HepG2 (cell line): ENCODE data around the gene ANAPC1. TPM values are rescaled to one million over a fixed set of nuclear protein-coding genes. Genes with fewer than 3 reads are reported as not detected.

Experiments used
- AHR ChIP-seq: IDR thresholded peaks from 2 replicates; pipeline ENCODE4 v1.6.1; 2018; ENCODE audit warnings: missing genetic modification reagents, missing compliant biosample characterization
- ARNTL ChIP-seq: sonication (generic); formaldehyde crosslinking; IDR thresholded peaks from 2 replicates; pipeline ENCODE4 v1.4.0; 2020; ENCODE audit warnings: mild to moderate bottlenecking, missing genetic modification reagents
- ELF3 ChIP-seq: IDR thresholded peaks from 2 replicates; pipeline ENCODE4 v1.6.1; 2016; ENCODE audit warnings: missing genetic modification reagents, missing compliant biosample characterization
- FOXA1 ChIP-seq, 2 experiments: fragments of 450-650 bp in 1 of 2; sonication (generic) in 1 of 2; formaldehyde crosslinking in 1 of 2; IDR thresholded peaks; 2 replicates each; pipeline versions ENCODE4 v1.4.0 to v1.6.1; 2016 to 2020; ENCODE audit warnings: missing genetic modification reagents in 1 of 2
- MBNL3 ChIP-seq: fragments of 250-450 bp; sonication (Bioruptor Pico); conservative IDR thresholded peaks from 2 replicates; pipeline ENCODE4 v1.8.0; 2022; ENCODE audit warnings: mild to moderate bottlenecking, inconsistent platforms
- NFIC ChIP-seq: IDR thresholded peaks from 2 replicates; pipeline ENCODE4 v1.6.1; 2012; ENCODE audit warnings: mild to moderate bottlenecking, low read length, inconsistent platforms
- NONO ChIP-seq, 2 experiments: fragments of 450-650 bp in 1 of 2; sonication (generic) in 1 of 2; formaldehyde crosslinking in 1 of 2; IDR thresholded peaks in 1 of 2; conservative IDR thresholded peaks in 1 of 2; 2 replicates each; pipeline versions ENCODE4 v1.6.1 to v1.8.0; 2017 to 2022; ENCODE audit warnings: mild to moderate bottlenecking in 1 of 2, missing genetic modification reagents in 1 of 2, moderate library complexity in 1 of 2
- NR2F6 ChIP-seq, 2 experiments: IDR thresholded peaks; 2 replicates each; pipeline ENCODE4 v1.6.1; 2016; ENCODE audit warnings: antibody characterized with exemption in 1 of 2, mild to moderate bottlenecking in 1 of 2
- PHF21A ChIP-seq: sonication (generic); formaldehyde crosslinking; IDR thresholded peaks from 2 replicates; pipeline ENCODE4 v1.5.0; 2020; ENCODE audit warnings: mild to moderate bottlenecking, missing genetic modification reagents
- RBM22 ChIP-seq: fragments of 200-400 bp; formaldehyde crosslinking; optimal IDR thresholded peaks from 2 replicates; pipeline ENCODE3; 2017; ENCODE audit warnings: mild to moderate bottlenecking, low read length, moderate library complexity
- RNF2 ChIP-seq: fragments of 450-650 bp; conservative IDR thresholded peaks from 2 replicates; pipeline ENCODE4 v1.6.1; 2016; ENCODE audit warnings: low read depth
- SSRP1 ChIP-seq: IDR thresholded peaks from 2 replicates; pipeline ENCODE4 v1.6.1; 2016; ENCODE audit warnings: control low read depth
- XRCC5 ChIP-seq: fragments of 200-400 bp; formaldehyde crosslinking; optimal IDR thresholded peaks from 2 replicates; pipeline ENCODE3; 2017; ENCODE audit warnings: mild to moderate bottlenecking, low read length
- ZNF607 ChIP-seq: sonication (generic); formaldehyde crosslinking; IDR thresholded peaks from 2 replicates; pipeline ENCODE4 v1.5.1; 2020; ENCODE audit warnings: missing genetic modification reagents, mild to moderate bottlenecking, borderline replicate concordance
- polyA plus RNA-seq, 8 experiments: library from polyadenylated mRNA; depleted of rRNA in 3 of 8; stranded (reverse) in 7 of 8; unstranded in 1 of 8; fragments of >200 nt; fragmentation: Illumina TruSeq in 4 of 8; extraction: Trizol in 4 of 8; gene quantifications; 2 replicates each; pipeline versions ENCODE4 v1.2.1 to v1.2.3, GENCODE V29; 2011 to 2016; ENCODE audit warnings: low read depth in 4 of 8, missing spikeins in 1 of 8, mixed read lengths in 1 of 8; ENCODE audit not compliant: insufficient read depth in 1 of 8
- total RNA-seq, 5 experiments: library from RNA; depleted of rRNA; stranded (reverse); fragments of >200 nt; fragmentation: Illumina TruSeq; extraction: Trizol; gene quantifications; 2 replicates each; pipeline ENCODE4 v1.2.3, GENCODE V29; 2016; ENCODE audit warnings: low read depth in 1 of 5
- TF ChIP-seq, protein P1 (sequence below): sonication (generic); formaldehyde crosslinking; IDR thresholded peaks from 2 replicates; pipeline ENCODE4 v1.4.0; 2020; ENCODE audit warnings: missing genetic modification reagents, mild to moderate bottlenecking, borderline replicate concordance
- TF ChIP-seq, protein P2 (sequence below): sonication (generic); formaldehyde crosslinking; IDR thresholded peaks from 2 replicates; pipeline ENCODE4 v1.5.0; 2020; ENCODE audit warnings: missing genetic modification reagents, mild to moderate bottlenecking, borderline replicate concordance
- TF ChIP-seq, protein P3 (sequence below): sonication (generic); formaldehyde crosslinking; conservative IDR thresholded peaks from 2 replicates; pipeline ENCODE4 v1.4.0; 2020; ENCODE audit warnings: missing genetic modification reagents
- TF ChIP-seq, protein P4 (sequence below): sonication (generic); formaldehyde crosslinking; IDR thresholded peaks from 2 replicates; pipeline ENCODE4 v1.4.0; 2020; ENCODE audit warnings: missing genetic modification reagents

Gene ANAPC1
- total and polyA plus RNA-seq, 2 of the 13 experiments (the other 11 are each of a cell fraction or from before 2014, with no cell fraction given): 50.0 to 89.7 TPM

DNA sequence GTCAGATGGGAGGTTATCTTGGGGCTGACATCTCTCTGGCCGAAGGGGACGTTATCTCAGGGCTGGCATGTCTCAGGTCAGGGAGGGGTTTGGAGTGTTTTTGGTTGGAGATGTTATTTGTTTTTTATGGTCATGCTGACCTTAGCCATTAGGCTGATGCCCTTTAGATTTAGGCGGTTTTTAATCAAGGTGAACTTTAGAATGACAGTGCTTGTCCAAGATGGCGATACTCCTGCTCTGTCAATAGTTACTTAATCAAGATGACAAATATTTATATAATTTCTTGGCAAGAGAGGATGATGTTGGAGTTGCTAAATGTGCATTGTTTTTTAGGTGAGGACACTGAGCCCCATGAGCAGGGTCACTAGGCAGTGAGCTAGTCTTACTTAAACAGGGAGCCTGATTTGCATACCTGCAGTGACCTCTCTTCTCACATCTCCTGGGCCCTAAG lies 48.9 kb upstream of the ANAPC1 start (continued):
- TF ChIP-seq NONO (IDR thresholded peaks at IDR 0.05) (no peak), NONO (CRISPR knock-in tag; conservative IDR thresholded peaks at IDR 0.05) (0 out of 2 replicates have a peak, but pooled peaks have one; percentile 30), ELF3 (CRISPR knock-in tag) (no peak), XRCC5 (no peak), FOXA1 (IDR thresholded peaks at IDR 0.05) (0 out of 2 replicates have a peak, but pooled peaks have one; percentile 6), FOXA1 (CRISPR knock-in tag; IDR thresholded peaks at IDR 0.05) (no peak), RBM22 (no peak), ARNTL (CRISPR knock-in tag) (no peak), MBNL3 (CRISPR knock-in tag) (no peak), AHR (no peak), PHF21A (no peak; the same call in 1 of the 2 replicates), RNF2 (no peak), ZNF607 (no peak), NR2F6 (IDR thresholded peaks at IDR 0.05) (peak; percentile 70), NR2F6 (CRISPR knock-in tag; IDR thresholded peaks at IDR 0.05) (peak; percentile 35; the same call in 1 of the 2 replicates), SSRP1 (CRISPR knock-in tag) (no peak), NFIC (0 out of 2 replicates have a peak, but pooled peaks have one; percentile 34)
- TF ChIP-seq, protein P1, sequence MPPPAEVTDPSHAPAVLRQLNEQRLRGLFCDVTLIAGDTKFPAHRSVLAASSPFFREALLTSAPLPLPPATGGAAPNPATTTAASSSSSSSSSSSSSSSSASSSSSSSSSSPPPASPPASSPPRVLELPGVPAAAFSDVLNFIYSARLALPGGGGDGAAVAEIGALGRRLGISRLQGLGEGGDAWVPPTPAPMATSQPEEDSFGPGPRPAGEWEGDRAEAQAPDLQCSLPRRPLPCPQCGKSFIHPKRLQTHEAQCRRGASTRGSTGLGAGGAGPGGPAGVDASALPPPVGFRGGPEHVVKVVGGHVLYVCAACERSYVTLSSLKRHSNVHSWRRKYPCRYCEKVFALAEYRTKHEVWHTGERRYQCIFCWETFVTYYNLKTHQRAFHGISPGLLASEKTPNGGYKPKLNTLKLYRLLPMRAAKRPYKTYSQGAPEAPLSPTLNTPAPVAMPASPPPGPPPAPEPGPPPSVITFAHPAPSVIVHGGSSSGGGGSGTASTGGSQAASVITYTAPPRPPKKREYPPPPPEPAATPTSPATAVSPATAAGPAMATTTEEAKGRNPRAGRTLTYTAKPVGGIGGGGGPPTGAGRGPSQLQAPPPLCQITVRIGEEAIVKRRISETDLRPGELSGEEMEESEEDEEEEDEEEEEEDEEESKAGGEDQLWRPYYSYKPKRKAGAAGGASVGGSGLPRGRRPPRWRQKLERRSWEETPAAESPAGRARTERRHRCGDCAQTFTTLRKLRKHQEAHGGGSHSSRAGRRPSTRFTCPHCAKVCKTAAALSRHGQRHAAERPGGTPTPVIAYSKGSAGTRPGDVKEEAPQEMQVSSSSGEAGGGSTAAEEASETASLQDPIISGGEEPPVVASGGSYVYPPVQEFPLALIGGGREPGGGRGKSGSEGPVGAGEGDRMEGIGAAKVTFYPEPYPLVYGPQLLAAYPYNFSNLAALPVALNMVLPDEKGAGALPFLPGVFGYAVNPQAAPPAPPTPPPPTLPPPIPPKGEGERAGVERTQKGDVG (CRISPR knock-in tag): no peak
- TF ChIP-seq, protein P2, sequence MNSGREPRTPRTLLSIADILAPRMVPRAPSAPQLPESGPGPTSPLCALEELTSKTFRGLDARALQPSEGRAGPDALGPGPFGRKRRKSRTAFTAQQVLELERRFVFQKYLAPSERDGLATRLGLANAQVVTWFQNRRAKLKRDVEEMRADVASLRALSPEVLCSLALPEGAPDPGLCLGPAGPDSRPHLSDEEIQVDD (CRISPR knock-in tag): no peak
- TF ChIP-seq, protein P3, sequence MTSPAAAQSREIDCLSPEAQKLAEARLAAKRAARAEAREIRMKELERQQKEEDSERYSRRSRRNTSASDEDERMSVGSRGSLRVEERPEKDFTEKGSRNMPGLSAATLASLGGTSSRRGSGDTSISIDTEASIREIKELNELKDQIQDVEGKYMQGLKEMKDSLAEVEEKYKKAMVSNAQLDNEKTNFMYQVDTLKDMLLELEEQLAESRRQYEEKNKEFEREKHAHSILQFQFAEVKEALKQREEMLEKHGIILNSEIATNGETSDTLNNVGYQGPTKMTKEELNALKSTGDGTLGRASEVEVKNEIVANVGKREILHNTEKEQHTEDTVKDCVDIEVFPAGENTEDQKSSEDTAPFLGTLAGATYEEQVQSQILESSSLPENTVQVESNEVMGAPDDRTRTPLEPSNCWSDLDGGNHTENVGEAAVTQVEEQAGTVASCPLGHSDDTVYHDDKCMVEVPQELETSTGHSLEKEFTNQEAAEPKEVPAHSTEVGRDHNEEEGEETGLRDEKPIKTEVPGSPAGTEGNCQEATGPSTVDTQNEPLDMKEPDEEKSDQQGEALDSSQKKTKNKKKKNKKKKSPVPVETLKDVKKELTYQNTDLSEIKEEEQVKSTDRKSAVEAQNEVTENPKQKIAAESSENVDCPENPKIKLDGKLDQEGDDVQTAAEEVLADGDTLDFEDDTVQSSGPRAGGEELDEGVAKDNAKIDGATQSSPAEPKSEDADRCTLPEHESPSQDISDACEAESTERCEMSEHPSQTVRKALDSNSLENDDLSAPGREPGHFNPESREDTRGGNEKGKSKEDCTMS (CRISPR knock-in tag): no peak
- TF ChIP-seq, protein P4, sequence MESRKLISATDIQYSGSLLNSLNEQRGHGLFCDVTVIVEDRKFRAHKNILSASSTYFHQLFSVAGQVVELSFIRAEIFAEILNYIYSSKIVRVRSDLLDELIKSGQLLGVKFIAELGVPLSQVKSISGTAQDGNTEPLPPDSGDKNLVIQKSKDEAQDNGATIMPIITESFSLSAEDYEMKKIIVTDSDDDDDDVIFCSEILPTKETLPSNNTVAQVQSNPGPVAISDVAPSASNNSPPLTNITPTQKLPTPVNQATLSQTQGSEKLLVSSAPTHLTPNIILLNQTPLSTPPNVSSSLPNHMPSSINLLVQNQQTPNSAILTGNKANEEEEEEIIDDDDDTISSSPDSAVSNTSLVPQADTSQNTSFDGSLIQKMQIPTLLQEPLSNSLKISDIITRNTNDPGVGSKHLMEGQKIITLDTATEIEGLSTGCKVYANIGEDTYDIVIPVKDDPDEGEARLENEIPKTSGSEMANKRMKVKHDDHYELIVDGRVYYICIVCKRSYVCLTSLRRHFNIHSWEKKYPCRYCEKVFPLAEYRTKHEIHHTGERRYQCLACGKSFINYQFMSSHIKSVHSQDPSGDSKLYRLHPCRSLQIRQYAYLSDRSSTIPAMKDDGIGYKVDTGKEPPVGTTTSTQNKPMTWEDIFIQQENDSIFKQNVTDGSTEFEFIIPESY: 0 out of 2 replicates have a peak, but pooled peaks have one; percentile 15
